GM06990 (cell line): ENCODE results near the gene RNASE13.
A peak's percentile ranks its signal among the peaks of the same experiment; 100 is the strongest.

Experiments used
- DNase-seq: peaks from one replicate; pipeline ENCODE4 v3.0.0-alpha.2; 2011; ENCODE audit not compliant: insufficient read length; ENCODE audit errors: extremely low read depth
- H3K27me3 ChIP-seq: replicated peaks from 2 replicates; pipeline ENCODE4 v1.6.0; 2011; ENCODE audit warnings: low read length; ENCODE audit not compliant: control insufficient read depth, insufficient read depth
- H3K36me3 ChIP-seq: 2 replicates; pipeline ENCODE4 v1.5.1; 2011; ENCODE audit warnings: low read length; ENCODE audit not compliant: control insufficient read depth, insufficient read depth
- H3K4me3 ChIP-seq: replicated peaks from 2 replicates; pipeline ENCODE4 v1.5.1; 2011; ENCODE audit warnings: low read depth, mild to moderate bottlenecking, control low read depth, low read length
- CTCF ChIP-seq: IDR thresholded peaks from 2 replicates; pipeline ENCODE4 v1.5.1; 2011; ENCODE audit warnings: low read length, control low read depth, mild to moderate bottlenecking, inconsistent platforms; ENCODE audit not compliant: insufficient read depth, poor library complexity, severe bottlenecking

The RNASE13 gene

GRCh38 chr14:21072781-21073339 lies 38.3 kb upstream of the RNASE13 start:
- DNase-seq: no peak
- H3K4me3 ChIP-seq: no peak overlapping the region
- peaks cover 5% of the 10 kb centered on the region for H3K27me3 ChIP-seq
- no peaks in the 10 kb centered on the region for H3K36me3 ChIP-seq
- TF ChIP-seq CTCF: no peak

- DNase-seq: no peak
- Histone ChIP-seq H3K36me3 (no peaks in the 10 kb centered on the region), H3K4me3 (peak overlapping the region; percentile 39; the same call in 1 of the 2 replicates), H3K27me3 (peaks cover 5% of the 10 kb centered on the region)
- no peak for TF ChIP-seq CTCF
Observed at GRCh38 chr14:21072031-21072473, 37.4 kb upstream of the RNASE13 start.

- H3K27me3 ChIP-seq: peaks cover 5% of the 10 kb centered on the region
- H3K4me3 ChIP-seq: peak overlapping the region; percentile 39
- no peaks in the 10 kb centered on the region for H3K36me3 ChIP-seq
- peak; percentile 84 for DNase-seq
- TF ChIP-seq CTCF: no peak
Observed at GRCh38 chr14:21071225-21072030, 36.8 kb upstream of the RNASE13 start.

GRCh38 chr14:21070610-21071224 lies 36.1 kb upstream of the RNASE13 start:
- peak overlapping the region; percentile 57 for H3K4me3 ChIP-seq
- DNase-seq: no peak

GRCh38 chr14:21070083-21070609 lies 35.5 kb upstream of the RNASE13 start, which contains the start of gene ARHGEF40:
Gene ARHGEF40, plus strand, starts transcription at chr14:21070304. Its CDS starts 93 bp downstream, at chr14:21070397.
- no peak for DNase-seq
- Histone ChIP-seq H3K27me3 (peaks cover 5% of the 10 kb centered on the region), H3K4me3 (peak within 1 kb of the TSS; percentile 57), H3K36me3 (no peaks in the 10 kb centered on the region)
- TF ChIP-seq CTCF: no peak

More at GRCh38 chr14:21070610-21071224, 36.1 kb upstream of the RNASE13 start:
- H3K36me3 ChIP-seq: no peaks in the 10 kb centered on the region
- H3K27me3 ChIP-seq: peaks cover 5% of the 10 kb centered on the region
- TF ChIP-seq CTCF: no peak
